Stimulated activated CD8-positive, alpha-beta memory T cell treated with anti-CD3 and anti-CD28 coated beads, Interleukin-4, amount 100 ng/mL, for 24 hours (primary cell): ENCODE measurements around the gene EIF2B2.
"Not testable (repeated sequence)": the region's sequence is repeated elsewhere in the genome, so short reads cannot be mapped to it uniquely, and the experiment has no call there.

ENCODE experiments used
- DNase-seq: peaks from one replicate; pipeline ENCODE4 v3.0.0-alpha.2; 2020; ENCODE audit warnings: low read depth

EIF2B2 gene

GRCh38 chr14:74974364-74975058 lies 28.2 kb upstream of the EIF2B2 start:
- no peak for DNase-seq

- DNase-seq, result no peak
Observed at GRCh38 chr14:74975059-74975810, 27.5 kb upstream of the EIF2B2 start.

- no peak for DNase-seq
Observed at GRCh38 chr14:74976264-74977113, 26.2 kb upstream of the EIF2B2 start.

DNA sequence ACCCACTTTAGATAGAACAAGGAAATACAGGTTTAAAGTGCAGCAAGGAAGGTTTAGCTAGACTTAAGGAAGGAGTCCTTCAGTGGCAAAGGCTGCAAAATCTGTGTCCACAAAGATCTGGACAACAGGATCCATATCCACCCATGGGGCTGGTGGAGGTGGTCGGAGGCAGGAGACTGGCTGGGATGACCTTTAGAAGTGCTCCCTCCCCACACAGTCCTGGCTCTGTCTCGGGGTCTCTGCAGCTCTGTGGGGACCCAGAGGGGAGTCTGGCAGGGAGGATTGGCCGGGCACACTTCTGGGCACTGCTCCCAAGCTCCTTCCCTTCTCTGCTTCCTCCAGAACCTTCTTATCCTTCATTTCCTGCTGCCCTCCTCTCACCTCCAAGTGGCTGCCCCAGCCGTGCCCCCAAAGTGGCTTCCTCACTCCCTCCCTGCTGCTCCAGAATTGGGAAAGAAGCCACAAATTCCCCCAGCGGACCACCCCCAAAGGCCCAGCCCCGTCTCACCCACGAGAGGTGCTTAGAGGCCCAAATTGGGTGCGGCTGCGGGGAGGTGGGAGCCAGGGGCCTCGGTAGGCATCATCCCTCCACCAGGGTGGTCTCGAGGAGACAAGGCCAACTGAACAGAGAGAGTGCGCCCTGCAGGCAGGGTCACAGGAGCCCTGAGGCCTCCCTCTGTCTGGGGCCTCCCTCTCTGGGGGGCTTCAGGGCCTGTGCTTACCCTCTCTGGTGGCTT lies 25.4 kb upstream of the EIF2B2 start:
- no peak for DNase-seq

- no peak for DNase-seq
Observed at GRCh38 chr14:74977901-74978385, 24.8 kb upstream of the EIF2B2 start.

- DNase-seq, result no peak
Observed at GRCh38 chr14:74978416-74978947, 24.2 kb upstream of the EIF2B2 start.

DNA sequence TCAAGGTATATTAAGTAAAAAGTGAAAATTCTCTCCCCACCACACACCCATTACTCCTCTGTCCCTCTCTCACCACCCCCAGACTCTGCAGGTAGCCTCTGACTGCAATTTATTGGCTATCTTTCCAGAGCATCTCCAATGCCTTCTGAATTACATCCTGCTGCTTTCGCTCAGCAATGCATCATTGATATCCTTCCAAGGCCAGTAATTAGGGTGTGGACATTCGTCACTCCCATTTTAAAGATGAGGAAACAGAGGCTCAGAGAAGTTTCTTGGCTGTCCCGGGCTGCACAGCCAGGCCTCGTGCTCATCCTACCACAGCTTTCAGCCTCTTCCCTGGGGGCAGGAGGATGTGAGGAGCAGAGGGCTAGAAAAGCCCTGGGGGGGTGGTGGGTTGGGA lies 23.7 kb upstream of the EIF2B2 start:
- no peak for DNase-seq

DNA sequence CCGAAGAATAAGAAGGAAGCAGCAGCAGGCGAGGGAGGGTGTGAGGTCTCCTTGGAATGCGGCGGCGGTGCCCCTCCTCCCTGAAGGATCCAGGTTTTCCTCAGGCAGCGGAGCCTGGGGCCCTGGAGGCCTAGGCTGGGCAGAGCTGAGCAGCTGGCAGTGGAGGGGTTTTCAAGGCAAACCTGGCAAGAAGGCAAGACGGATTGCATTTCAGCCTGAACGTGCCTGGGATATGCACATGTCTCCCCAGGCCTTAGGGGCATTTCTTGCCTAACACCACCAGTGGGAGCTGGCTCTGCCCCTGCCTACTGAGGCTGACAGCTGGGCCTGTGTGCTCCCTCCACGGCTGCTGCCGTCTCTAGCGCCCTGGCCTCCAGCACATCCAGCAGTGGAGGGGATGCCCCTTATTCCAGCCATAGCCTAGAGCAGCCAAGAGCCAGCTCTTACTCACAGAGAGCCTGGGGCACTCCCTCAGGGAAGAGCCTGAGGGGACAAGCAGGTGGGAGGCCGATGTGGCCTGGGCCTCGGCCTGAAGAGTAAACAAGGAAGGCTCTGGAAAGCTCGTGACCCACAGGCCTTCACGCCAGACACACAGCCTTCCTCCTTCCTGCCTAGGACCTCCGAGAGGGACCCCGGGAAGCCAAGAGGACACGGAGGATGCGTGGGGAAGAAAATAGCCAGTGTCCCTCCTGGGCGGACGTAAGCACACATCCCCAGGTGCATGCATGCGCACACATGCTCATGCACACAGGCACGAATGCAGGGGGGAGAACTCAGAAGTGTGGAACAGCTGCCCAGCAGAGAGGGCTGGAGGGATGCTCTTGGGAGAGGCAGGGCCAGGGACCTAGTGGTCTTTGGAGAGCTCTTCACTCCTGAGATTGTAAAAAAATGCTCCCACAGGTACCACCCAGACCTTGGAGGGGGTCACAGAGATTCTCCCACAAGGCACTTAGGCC lies 23.0 kb upstream of the EIF2B2 start:
- no peak for DNase-seq

GRCh38 chr14:74980398-74980730 lies 22.4 kb upstream of the EIF2B2 start:
- DNase-seq, result no peak

GRCh38 chr14:74980731-74981461 lies 21.8 kb upstream of the EIF2B2 start:
- DNase-seq, result no peak

GRCh38 chr14:74981462-74981782 lies 21.3 kb upstream of the EIF2B2 start:
- no peak for DNase-seq

DNA sequence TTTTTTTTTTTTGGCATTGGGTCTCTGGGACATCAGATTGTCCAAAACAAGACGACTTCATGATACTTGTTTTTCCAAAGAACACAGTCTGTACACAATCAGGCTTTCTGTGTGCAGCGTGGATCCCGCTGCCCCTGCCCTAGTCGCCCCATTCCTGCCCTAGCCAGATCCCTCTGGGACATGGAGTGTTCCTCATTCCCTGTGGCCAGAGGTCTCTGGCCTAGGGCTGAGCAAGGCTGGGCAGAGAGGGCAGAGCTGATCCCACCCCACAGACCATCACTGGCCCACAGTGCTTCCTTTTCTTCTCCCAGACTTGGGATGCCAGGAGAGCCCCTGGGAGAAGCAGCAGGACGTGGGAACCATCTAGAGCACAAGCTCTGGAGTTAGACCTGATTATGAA lies 20.9 kb upstream of the EIF2B2 start:
- no peak for DNase-seq

GRCh38 chr14:74982661-74983060 lies 20.1 kb upstream of the EIF2B2 start:
- no peak for DNase-seq

DNA sequence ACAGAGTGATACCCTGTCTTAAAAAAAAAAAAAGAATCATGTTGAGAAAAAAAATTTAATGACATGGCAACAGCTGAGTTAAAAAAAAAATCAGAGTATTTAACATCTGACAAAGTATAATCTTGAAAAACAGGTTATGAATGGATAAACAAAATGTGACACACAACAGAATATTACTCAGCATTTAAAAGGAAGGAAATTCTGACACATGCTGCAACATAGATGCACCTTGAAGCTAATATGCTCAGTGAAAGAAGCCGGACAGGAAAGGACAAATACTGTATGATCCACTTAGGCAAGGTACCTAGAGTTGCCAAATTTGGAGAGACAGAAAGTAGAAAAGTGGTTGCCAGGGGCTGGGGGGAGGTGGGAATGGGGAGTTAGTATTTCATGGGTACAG lies 19.4 kb upstream of the EIF2B2 start:
- DNase-seq, result no peak

DNA sequence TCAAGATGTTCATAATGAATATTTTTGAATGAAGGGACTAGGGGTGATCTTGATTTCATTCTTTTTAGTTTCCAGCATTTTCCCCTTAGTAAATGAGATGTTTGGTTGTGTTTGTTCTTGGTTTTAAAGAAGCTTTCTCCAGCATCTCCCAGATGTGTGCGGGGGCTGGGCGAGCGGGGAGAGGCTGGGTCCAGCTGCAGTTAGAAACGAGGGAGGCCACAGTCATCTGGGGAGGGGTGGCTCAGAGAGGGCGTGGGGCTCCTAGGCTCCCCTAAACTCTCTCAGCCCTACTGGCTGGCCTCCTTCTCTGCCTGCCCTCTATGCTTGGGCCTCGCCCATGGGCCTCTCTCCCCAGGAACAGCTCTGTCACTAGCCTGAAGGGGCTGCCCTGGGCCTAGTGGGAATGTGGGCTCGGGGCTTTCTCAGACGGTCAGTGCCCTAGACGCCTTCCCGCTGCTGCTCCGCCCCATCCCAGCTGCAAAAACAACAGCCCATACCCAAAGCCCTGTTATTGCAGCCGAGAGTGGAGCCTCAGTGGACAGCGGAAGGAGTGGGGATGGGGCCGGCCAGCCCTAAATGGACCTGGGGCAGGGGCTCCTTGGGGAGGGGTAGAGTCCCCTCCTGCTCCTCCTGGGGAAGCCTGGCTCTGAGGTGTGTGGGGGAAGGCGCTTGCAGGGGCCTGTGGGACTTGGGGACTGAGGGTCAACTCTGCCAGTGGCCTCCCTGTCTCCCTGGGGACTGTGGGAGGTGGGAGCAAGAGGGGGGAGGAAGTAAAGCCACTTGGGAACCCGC lies 18.3 kb upstream of the EIF2B2 start:
- no peak for DNase-seq

DNA sequence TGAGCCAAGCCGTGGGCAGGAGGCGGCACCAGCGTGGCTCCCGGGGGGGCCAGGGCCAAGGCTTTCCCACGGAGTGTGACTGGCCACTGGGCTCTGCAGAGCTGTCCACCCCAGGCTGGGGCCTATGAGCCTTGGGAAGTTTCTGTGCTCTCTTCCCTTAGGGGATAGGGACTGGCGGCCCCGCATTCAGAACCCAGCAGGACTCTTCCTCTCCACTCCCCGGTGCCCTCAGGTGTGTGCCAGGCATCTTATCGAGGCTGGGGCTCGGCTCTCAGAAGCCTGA lies 17.8 kb upstream of the EIF2B2 start:
- DNase-seq, result no peak

GRCh38 chr14:74985806-74986205 lies 16.9 kb upstream of the EIF2B2 start:
- no peak for DNase-seq

DNA sequence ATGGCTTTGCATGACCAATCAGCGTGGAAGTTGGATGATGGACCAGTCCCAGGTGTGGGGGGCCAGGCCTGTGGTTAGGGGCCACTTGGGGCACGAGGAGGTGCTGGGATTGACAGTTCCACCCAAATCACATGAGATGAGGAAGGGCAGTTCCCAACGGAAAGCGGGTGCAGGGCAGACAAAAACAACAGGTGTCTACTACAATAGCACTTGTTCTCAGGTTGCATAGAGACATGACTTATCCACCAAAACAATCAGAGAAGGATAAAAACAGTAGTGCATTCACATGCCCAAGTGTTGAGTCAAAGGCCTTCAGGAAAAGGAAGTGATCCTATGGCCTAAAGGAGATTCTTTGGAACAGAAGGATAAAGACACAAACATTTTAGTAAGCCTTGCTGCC lies 14.6 kb upstream of the EIF2B2 start:
- DNase-seq, result no peak

DNA sequence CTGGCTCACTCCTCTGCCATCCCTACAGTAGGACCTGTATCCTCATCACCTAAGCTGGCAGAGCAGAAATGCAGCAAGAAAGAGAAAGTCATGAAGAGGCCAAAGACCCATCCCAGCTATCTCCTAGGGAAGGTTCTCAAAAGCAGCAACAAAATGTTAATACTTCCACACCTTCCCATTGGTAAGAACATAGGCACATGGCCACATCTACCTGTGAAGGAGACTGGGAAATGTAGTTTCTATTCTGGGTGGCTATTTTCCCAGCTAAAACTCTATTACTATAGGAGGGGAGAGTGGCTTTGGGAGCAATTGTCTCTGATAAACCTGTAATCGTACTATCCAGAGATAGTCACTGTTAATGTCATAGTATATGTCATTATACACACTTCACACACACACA lies 13.7 kb upstream of the EIF2B2 start:
- no peak for DNase-seq

GRCh38 chr14:74994182-74994581 lies 8.5 kb upstream of the EIF2B2 start:
- DNase-seq, result not testable (repeated sequence)
